ENCODE measurements around the gene SLC1A3.

DNA sequence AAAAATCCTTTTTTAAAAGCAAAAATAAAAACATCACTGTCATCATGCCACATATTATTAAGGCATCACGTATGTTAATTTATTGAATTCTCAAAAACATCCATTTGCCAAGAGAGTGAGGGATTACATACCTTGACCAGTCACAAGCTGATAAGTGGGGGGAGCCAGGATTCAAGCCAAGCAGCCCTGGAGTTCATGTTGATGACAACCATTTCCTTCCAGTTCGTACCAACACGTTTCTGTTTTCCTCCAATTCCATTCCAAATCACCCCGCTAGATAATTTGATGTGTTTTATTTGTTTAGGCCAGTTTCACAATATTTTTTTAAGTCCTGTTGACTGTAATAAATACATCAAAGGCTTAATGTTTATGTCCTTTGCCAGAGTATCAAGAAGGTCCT is 53.0 kb downstream of the SLC1A3 start:
- TF ChIP-seq ZNF274 (IDR thresholded peaks at IDR 0.05; ENCODE audit: low read depth, low read length) (no peak), YY1 (IDR thresholded peaks at IDR 0.05; ENCODE audit: insufficient read depth, insufficient read length) (no peak), SUZ12 (IDR thresholded peaks at IDR 0.05; ENCODE audit: extremely low read depth, insufficient read depth, insufficient read length) (no peak)
